WTC11 (cell line): Measurements from ENCODE around the gene SLC35G3. TPM values are rescaled to one million over a fixed set of nuclear protein-coding genes. Genes with fewer than 3 reads are reported as not detected.
"Not testable (repeated sequence)": the region's sequence is repeated elsewhere in the genome, so short reads cannot be mapped to it uniquely, and the experiment has no call there.

Source experiments
- ATAC-seq: fragments of 200-7000 bp; cut with Tn5 transposase; 2 replicates; pipeline ENCODE4 v1.10.0; 2021; ENCODE audit warnings: mild to moderate bottlenecking, moderate library complexity
- Bru-seq: library from RNA; stranded (reverse); fragments of 400-500 nt; gene quantifications from one replicate; lab custom pipeline; 2021; lab: Mats Ljungman, UMichigan
- CTCF ChIA-PET: fragments of 300-600 bp; sonication (Branson Sonifier 250); formaldehyde crosslinking; loops from one replicate; lab custom pipeline; 2021; ENCODE audit warnings: antibody characterized with exemption; lab: Charles Lee
- POLR2A ChIA-PET: fragments of 350-600 bp; sonication (Branson Sonifier 250); formaldehyde crosslinking; loops from one replicate; lab custom pipeline; 2021; ENCODE audit warnings: antibody characterized with exemption; lab: Charles Lee
- DNase-seq: peaks from one replicate; pipeline ENCODE4 v3.0.0; 2021; ENCODE audit warnings: low spot score
- H3K27ac Mint-ChIP-seq: 2 replicates; pipeline ENCODE4 v1.8.0; 2021; ENCODE audit warnings: mixed read lengths
- H3K27me3 Mint-ChIP-seq: 2 replicates; pipeline ENCODE4 v1.8.0; 2021; ENCODE audit warnings: low read depth, mild to moderate bottlenecking, moderate library complexity, mixed read lengths
- H3K36me3 Mint-ChIP-seq: 2 replicates; pipeline ENCODE4 v1.8.0; 2021; ENCODE audit warnings: mixed read lengths
- H3K4me1 Mint-ChIP-seq: 2 replicates; pipeline ENCODE4 v1.8.0; 2022; ENCODE audit warnings: mixed read lengths
- H3K4me3 Mint-ChIP-seq: 2 replicates; pipeline ENCODE4 v1.8.0; 2021; ENCODE audit warnings: mild to moderate bottlenecking, moderate library complexity, mixed read lengths
- H3K9me3 Mint-ChIP-seq: 2 replicates; pipeline ENCODE4 v1.8.0; 2021; ENCODE audit warnings: mixed read lengths
- ARID4B ChIP-seq: sonication (generic); formaldehyde crosslinking; IDR thresholded peaks from 2 replicates; pipeline ENCODE4 v1.8.0; 2023; ENCODE audit warnings: missing genetic modification reagents, mild to moderate bottlenecking, borderline replicate concordance
- ATF1 ChIP-seq: sonication (generic); formaldehyde crosslinking; IDR thresholded peaks from 2 replicates; pipeline ENCODE4 v1.8.1; 2023; ENCODE audit warnings: mild to moderate bottlenecking, moderate library complexity, missing genetic modification reagents
- MAX ChIP-seq: sonication (generic); formaldehyde crosslinking; IDR thresholded peaks from 2 replicates; pipeline ENCODE4 v1.8.0; 2022; ENCODE audit warnings: mild to moderate bottlenecking, missing genetic modification reagents
- MYBL2 ChIP-seq: sonication (generic); formaldehyde crosslinking; IDR thresholded peaks from 2 replicates; pipeline ENCODE4 v1.8.1; 2023; ENCODE audit warnings: mild to moderate bottlenecking, moderate library complexity, missing genetic modification reagents
- NFE2L1 ChIP-seq: sonication (generic); formaldehyde crosslinking; IDR thresholded peaks from 2 replicates; pipeline ENCODE4 v1.8.1; 2023; ENCODE audit warnings: missing genetic modification reagents
- SMAD3 ChIP-seq: sonication (generic); formaldehyde crosslinking; IDR thresholded peaks from 2 replicates; pipeline ENCODE4 v1.8.0; 2022; ENCODE audit warnings: missing genetic modification reagents, mild to moderate bottlenecking, borderline replicate concordance
- USF2 ChIP-seq: sonication (generic); formaldehyde crosslinking; IDR thresholded peaks from 2 replicates; pipeline ENCODE4 v1.8.1; 2023; ENCODE audit warnings: mild to moderate bottlenecking, missing genetic modification reagents, moderate library complexity
- ZNF281 ChIP-seq: sonication (generic); formaldehyde crosslinking; IDR thresholded peaks from 2 replicates; pipeline ENCODE4 v1.8.0; 2023; ENCODE audit warnings: mild to moderate bottlenecking, missing genetic modification reagents
- long read RNA-seq, 3 experiments: library from RNA in 1 of 3; library from capped mRNA in 1 of 3; library from polyadenylated mRNA in 1 of 3; unstranded in 2 of 3; stranded (forward) in 1 of 3; transcript quantifications; one replicate each; pipeline ENCODE4 v2.0.0, GENCODE V29; 2021
- total RNA-seq: library from RNA; stranded (reverse); gene quantifications from 3 replicates; pipeline ENCODE4 v1.2.3, GENCODE V29; 2021
- TF ChIP-seq, protein P1 (sequence below): sonication (generic); formaldehyde crosslinking; conservative IDR thresholded peaks from 2 replicates; pipeline ENCODE4 v1.8.1; 2022; ENCODE audit warnings: mild to moderate bottlenecking, missing genetic modification reagents
- TF ChIP-seq, protein P2 (sequence below): sonication (generic); formaldehyde crosslinking; IDR thresholded peaks from 2 replicates; pipeline ENCODE4 v1.8.0; 2022; ENCODE audit warnings: mild to moderate bottlenecking, missing genetic modification reagents

The SLC35G3 gene
- total RNA-seq (not detected in 3 replicates), Bru-seq, nascent RNA (not detected)
- long read RNA-seq, experiment 1, result 0 reads
- long read RNA-seq, experiment 2, result 0 reads
- long read RNA-seq, experiment 3, result 0 reads

DNA sequence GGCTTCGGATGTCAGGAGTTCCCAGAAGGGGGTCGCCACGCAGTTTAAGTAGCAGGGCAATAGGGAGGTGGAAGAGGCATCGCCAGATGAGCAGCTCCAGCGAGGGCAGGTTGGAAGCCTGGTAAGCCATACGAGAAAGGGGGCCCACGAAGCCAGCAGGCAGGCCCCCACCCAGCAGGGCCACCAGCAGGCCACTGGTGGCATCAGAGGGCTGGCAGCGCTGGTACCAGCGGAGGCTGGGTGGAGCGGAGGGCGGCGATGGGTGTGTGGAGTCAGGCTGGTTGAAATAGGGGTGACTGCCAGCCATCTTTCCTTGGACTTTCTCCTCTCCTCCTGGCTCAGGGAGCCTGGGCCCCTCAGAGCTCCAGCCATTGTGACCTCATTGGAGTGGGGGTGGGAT lies at the start of gene SLC35G3:
TSS of gene SLC35G3 (minus strand) at position 393 of the 400 bp plus-strand sequence. CDS start at position 307, 86 bp downstream.
- ATAC-seq, H3K27ac Mint-ChIP-seq, H3K4me1 Mint-ChIP-seq, H3K4me3 Mint-ChIP-seq, POLR2A ChIA-PET, H3K27me3 Mint-ChIP-seq, CTCF ChIA-PET, DNase-seq: not testable (repeated sequence)
- H3K9me3 Mint-ChIP-seq, result peaks cover 24% of the 10 kb centered on the region
- peaks cover 17% of the 10 kb centered on the region for H3K36me3 Mint-ChIP-seq

- Mint-ChIP-seq H3K36me3 (no peaks in the 10 kb centered on the region), H3K4me1 (peaks cover 20% of the 10 kb centered on the region), H3K9me3 (no peaks in the 10 kb centered on the region), H3K27me3 (peaks cover 8% of the 10 kb centered on the region; the same call in 1 of the 2 replicates), H3K27ac (peak overlapping the region; percentile 67; the same call in 1 of the 2 replicates), H3K4me3 (peak overlapping the region; percentile 89)
- ATAC-seq (peak; percentile 5), DNase-seq (peak; percentile 27)
- POLR2A ChIA-PET, result interaction anchor here (0.5 to 1.3 kb wide), 4 partner anchors 154 to 400 kb away, joined by 3 to 5 read pairs (median 4); partner anchors contain the start of gene SLFN13
- TF ChIP-seq, protein P1, sequence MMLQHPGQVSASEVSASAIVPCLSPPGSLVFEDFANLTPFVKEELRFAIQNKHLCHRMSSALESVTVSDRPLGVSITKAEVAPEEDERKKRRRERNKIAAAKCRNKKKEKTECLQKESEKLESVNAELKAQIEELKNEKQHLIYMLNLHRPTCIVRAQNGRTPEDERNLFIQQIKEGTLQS (CRISPR knock-in tag), result no peak
- TF ChIP-seq MYBL2 (no peak), ARID4B (CRISPR knock-in tag) (0 out of 2 replicates have a peak, but pooled peaks have one; percentile 34), NFE2L1 (CRISPR knock-in tag) (no peak), MAX (CRISPR knock-in tag) (0 out of 2 replicates have a peak, but pooled peaks have one; percentile 19), ATF1 (CRISPR knock-in tag) (no peak), USF2 (CRISPR knock-in tag) (no peak), ZNF281 (0 out of 2 replicates have a peak, but pooled peaks have one; percentile 25), SMAD3 (CRISPR knock-in tag) (no peak)
- TF ChIP-seq, protein P2, sequence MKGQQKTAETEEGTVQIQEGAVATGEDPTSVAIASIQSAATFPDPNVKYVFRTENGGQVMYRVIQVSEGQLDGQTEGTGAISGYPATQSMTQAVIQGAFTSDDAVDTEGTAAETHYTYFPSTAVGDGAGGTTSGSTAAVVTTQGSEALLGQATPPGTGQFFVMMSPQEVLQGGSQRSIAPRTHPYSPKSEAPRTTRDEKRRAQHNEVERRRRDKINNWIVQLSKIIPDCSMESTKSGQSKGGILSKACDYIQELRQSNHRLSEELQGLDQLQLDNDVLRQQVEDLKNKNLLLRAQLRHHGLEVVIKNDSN (CRISPR knock-in tag), result no peak
- CTCF ChIA-PET, result interaction anchor here (0.6 to 1.7 kb wide), 6 partner anchors 61 to 520 kb away, joined by 3 to 6 read pairs (median 4); partner anchors contain the start of gene SLFN11
Observed at GRCh38 chr17:35243561-35244340, 49.6 kb upstream of the SLC35G3 start.
